Adrenal gland (tissue), 12 donors: ENCODE data around the gene UGT1A10. TPM values are rescaled to one million over a fixed set of nuclear protein-coding genes. Genes with fewer than 3 reads are reported as not detected.
A peak's percentile ranks its signal among the peaks of the same experiment; 100 is the strongest.
"Not testable (repeated sequence)": the region's sequence is repeated elsewhere in the genome, so short reads cannot be mapped to it uniquely, and the experiment has no call there.

Experiments
- DNase-seq, 7 donors: peaks; one replicate each; pipeline ENCODE4 v3.0.0-alpha.2; 2019 to 2020
- H3K27ac ChIP-seq, 5 donors: fragments of 200-600 bp; sonication (generic) in 4 of 5; 1 replicate in 3 of 5; 2 replicates in 2 of 5; pipeline versions ENCODE4 v1.5.1 to v1.8.0; 2016 to 2020; ENCODE audit warnings: mild to moderate bottlenecking in 1 of 5
- H3K27me3 ChIP-seq: fragments of 200-600 bp; 2 replicates; pipeline ENCODE4 v1.8.0; 2021
- H3K36me3 ChIP-seq, 2 donors: fragments of 200-600 bp; replicated peaks in 1 of 2; 1 replicate in 1 of 2; 2 replicates in 1 of 2; pipeline versions ENCODE4 v1.5.1 to v1.8.0; 2018 to 2022
- H3K4me1 ChIP-seq, 2 donors: fragments of 200-600 bp; replicated peaks in 1 of 2; 1 replicate in 1 of 2; 2 replicates in 1 of 2; pipeline versions ENCODE4 v1.5.1 to v1.8.0; 2018 to 2021
- H3K4me3 ChIP-seq, 4 donors: fragments of 200-600 bp; sonication (generic) in 3 of 4; one replicate each; pipeline ENCODE4 v1.5.1; 2016 to 2018
- H3K9me3 ChIP-seq, 3 donors: fragments of 200-600 bp; sonication (generic) in 1 of 3; replicated peaks in 1 of 3; 1 replicate in 2 of 3; 2 replicates in 1 of 3; pipeline versions ENCODE4 v1.5.1 to v1.8.0; 2016 to 2021
- POLR2A ChIP-seq, 2 donors: fragments of 450-650 bp; IDR thresholded peaks; one replicate each; pipeline ENCODE4 v1.6.1; 2017; ENCODE audit warnings: antibody characterized with exemption in 2 of 2, mild to moderate bottlenecking in 2 of 2, moderate library complexity in 1 of 2
- WGBS, 4 donors: extraction: QIAGEN DNeasy Blood & Tissue Kit in 2 of 4; methylation state at CpG; one replicate each; pipeline versions ENCODE4 v1.1.5 to v1.1.7; 2013 to 2017; 5-methylcytosine and 5-hydroxymethylcytosine counted together
- intact Hi-C, 2 donors: fragments of 100-400 bp; cut with DNase I; formaldehyde crosslinking; loops; one replicate each; pipeline versions ENCODE4 v1.14.1 to v1.15.0; 2022 to 2023
- polyA plus RNA-seq, 3 donors: library from polyadenylated mRNA; stranded (reverse); fragments of 200-250 nt in 2 of 3; fragments of 350-450 nt in 1 of 3; fragmentation: Illumina TruSeq in 1 of 3; extraction: RNeasy Lipid Tissue Mini Kit (QIAGEN cat#74804) in 1 of 3; gene quantifications; one replicate each; pipeline ENCODE4 v1.2.3, GENCODE V29; 2013 to 2014
- total RNA-seq, 9 donors: library from RNA; depleted of rRNA in 4 of 9; stranded (reverse); fragments of >200 nt in 4 of 9; fragments of 120-200 nt in 1 of 9; fragmentation: NEBNext Ultra II Directional in 1 of 9; extraction: Animal tissue kit (Norgen Biotek cat#: 25700) in 1 of 9; gene quantifications; one replicate each; pipeline versions ENCODE4 v1.1.0 to v1.2.4, GENCODE V29; 2013 to 2023
- TF ChIP-seq, protein P1 (sequence below), 6 experiments: fragments of 450-650 bp in 4 of 6; fragments of 200-600 bp in 2 of 6; sonication (generic) in 1 of 6; IDR thresholded peaks; 1 replicate in 5 of 6; 2 replicates in 1 of 6; pipeline versions ENCODE4 v1.5.1 to v1.8.0; 2016 to 2021; ENCODE audit warnings: antibody characterized with exemption in 6 of 6, mild to moderate bottlenecking in 2 of 6, moderate library complexity in 1 of 6
- donor health status: healthy with polysubstance abuse.
- donor health status: Bipolar disorder and iron deficiency.
- donor health status: DM: yes; HTN: yes; CAD: no.
- donor health status: DM: no; HTN: no; CAD: no.
- donor health status: DM: no; HTN: no; CAD: no.
- donor health status: DM: yes; HTN: yes; CAD: no.

UGT1A10 gene
- total and polyA plus RNA-seq, 12 donors = not detected

DNA sequence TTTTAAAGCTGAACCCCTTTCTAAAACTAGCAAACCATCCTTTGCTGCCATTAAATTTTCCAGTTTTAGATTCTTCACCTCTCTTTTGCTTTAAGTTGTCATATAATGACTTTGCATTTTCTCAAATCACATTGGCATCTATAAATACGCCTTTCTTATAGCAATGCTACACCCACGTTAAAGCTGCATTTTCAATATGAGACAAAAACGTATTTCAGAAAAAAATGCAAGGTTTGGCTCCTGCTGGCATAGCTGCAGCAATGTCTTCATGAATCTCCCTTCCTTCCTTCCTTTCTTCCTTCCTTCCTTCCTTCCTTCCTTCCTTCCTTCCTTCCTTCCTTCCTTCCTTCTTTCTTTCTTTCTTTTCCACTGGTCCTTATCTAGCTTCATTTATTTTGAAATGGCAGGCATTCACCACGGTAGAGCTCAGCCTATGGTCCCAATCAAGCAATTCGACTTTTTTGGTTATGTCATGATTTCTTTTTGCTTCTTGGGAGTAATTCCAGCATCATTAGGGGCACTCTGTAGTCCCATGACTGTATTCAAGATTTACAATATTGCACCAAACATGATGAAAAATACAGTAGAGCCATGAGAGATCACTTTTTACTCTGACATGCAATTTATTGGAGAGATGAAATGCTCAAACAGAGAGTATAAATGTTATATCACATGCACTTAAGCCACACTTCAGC lies 8.8 kb upstream of the UGT1A10 start:
- TF ChIP-seq POLR2A (IDR thresholded peaks at IDR 0.05) = no peak
- TF ChIP-seq, protein P1, sequence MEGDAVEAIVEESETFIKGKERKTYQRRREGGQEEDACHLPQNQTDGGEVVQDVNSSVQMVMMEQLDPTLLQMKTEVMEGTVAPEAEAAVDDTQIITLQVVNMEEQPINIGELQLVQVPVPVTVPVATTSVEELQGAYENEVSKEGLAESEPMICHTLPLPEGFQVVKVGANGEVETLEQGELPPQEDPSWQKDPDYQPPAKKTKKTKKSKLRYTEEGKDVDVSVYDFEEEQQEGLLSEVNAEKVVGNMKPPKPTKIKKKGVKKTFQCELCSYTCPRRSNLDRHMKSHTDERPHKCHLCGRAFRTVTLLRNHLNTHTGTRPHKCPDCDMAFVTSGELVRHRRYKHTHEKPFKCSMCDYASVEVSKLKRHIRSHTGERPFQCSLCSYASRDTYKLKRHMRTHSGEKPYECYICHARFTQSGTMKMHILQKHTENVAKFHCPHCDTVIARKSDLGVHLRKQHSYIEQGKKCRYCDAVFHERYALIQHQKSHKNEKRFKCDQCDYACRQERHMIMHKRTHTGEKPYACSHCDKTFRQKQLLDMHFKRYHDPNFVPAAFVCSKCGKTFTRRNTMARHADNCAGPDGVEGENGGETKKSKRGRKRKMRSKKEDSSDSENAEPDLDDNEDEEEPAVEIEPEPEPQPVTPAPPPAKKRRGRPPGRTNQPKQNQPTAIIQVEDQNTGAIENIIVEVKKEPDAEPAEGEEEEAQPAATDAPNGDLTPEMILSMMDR (IDR thresholded peaks at IDR 0.05) = no peak

DNA sequence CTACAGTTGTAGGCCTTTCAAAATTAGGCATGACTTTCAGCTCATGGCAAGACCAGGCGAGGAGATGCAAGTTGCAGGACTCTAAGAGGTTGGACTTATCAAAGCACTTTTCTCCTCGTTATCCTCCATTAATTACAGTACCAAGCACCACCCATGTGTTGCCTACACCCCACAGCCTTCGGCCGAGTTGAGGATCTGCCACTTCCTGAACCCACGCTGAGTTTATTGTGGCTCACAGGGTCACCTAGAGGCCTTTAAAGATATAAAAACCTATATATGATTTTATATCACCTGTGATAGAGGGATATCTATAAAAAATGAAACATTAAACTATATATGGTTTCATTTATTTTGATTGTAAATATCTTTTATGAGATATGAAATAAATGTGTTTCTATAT lies 2.6 kb downstream of the UGT1A10 start:
- intact Hi-C loops = no loop called here
- Histone ChIP-seq H3K27me3 (peaks cover 6% of the 10 kb centered on the region), H3K36me3 (no peaks in the 10 kb centered on the region), H3K9me3 (peaks cover 0 to 2% (median 0%) of the 10 kb centered on the region in 3 donors), H3K4me3 (no peak overlapping the region), H3K4me1 (no peaks in the 10 kb centered on the region), H3K27ac (no peak overlapping the region)
- 45 to 63% (median 56%) methylated on average over 5 of the region's 5 CpGs for WGBS, 4 donors
- no peak for DNase-seq
- TF ChIP-seq POLR2A (IDR thresholded peaks at IDR 0.05) = no peak
- TF ChIP-seq, protein P1 (IDR thresholded peaks at IDR 0.05) = no peak

More for the DNA sequence above, 8.8 kb upstream of the UGT1A10 start:
- Histone ChIP-seq H3K27ac (no peak overlapping the region), H3K4me3 (no peak overlapping the region), H3K27me3 (peaks cover 9% of the 10 kb centered on the region), H3K4me1 (no peaks in the 10 kb centered on the region), H3K36me3 (no peaks in the 10 kb centered on the region), H3K9me3 (no peaks in the 10 kb centered on the region)
- 48 to 58% (median 53%) methylated on average over 5 of the region's 5 CpGs for WGBS, 4 donors
- intact Hi-C loops = no loop called here
- no peak for DNase-seq

DNA sequence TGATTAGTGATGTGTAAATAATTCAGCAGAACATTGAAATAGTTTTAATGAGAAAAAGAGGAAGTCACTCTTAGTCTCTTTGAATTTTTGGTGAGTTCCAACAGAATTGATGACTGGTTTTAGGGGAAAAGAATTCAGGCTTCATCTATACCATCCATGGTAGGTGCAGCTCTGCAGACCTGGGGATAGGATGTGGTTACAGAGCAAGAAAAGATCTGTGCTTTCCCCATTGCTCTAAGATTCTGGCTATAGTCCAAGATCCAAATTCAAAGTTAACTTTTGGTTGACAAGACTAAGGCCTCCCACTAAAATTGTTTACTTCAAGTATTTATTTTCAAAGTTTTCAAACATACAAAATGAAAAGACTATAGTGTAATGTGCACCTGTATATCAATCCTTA lies 3.6 kb downstream of the UGT1A10 start:
- Histone ChIP-seq H3K27me3 (peaks cover 6% of the 10 kb centered on the region), H3K4me1 (no peaks in the 10 kb centered on the region), H3K4me3 (no peak overlapping the region), H3K9me3 (peaks cover 0 to 2% (median 0%) of the 10 kb centered on the region in 3 donors), H3K27ac (no peak overlapping the region), H3K36me3 (no peaks in the 10 kb centered on the region)
- TF ChIP-seq, protein P1 (IDR thresholded peaks at IDR 0.05) = no peak
- no peak for TF ChIP-seq POLR2A (IDR thresholded peaks at IDR 0.05)
- intact Hi-C loops = no loop called here
- no peak for DNase-seq

DNA sequence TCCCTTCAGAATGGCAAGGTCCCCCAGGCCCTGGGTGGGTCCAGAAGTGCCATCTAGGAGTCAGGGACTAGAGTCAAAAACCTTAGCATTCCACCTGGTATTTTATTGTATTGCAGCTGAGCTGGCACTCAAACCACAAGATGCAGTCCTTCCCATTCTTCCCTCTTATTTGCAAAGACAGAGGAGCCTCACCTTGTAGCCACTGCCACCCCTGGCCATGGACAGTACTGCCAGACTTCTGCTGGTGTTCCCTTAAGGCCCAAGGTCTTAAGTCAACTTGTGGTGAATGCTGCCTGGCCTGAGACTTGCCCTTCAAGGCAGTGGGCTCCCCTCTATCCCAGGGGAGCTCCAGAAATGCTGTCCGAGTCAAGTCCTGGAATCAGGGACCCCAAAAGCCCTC lies 6.9 kb downstream of the UGT1A10 start:
- Histone ChIP-seq H3K9me3 (peaks cover 0 to 2% (median 0%) of the 10 kb centered on the region in 3 donors), H3K4me3 (no peak overlapping the region), H3K36me3 (no peaks in the 10 kb centered on the region), H3K27ac (no peak overlapping the region), H3K27me3 (peaks cover 6% of the 10 kb centered on the region), H3K4me1 (no peaks in the 10 kb centered on the region)
- 66 to 100% (median 71%) methylated on average over 1 of the region's 1 CpG for WGBS, 4 donors
- TF ChIP-seq, protein P1 (IDR thresholded peaks at IDR 0.05) = no peak
- no peak for TF ChIP-seq POLR2A (IDR thresholded peaks at IDR 0.05)
- intact Hi-C loops = no loop called here
- DNase-seq = peak in 1 of 7 donors; percentile 4

DNA sequence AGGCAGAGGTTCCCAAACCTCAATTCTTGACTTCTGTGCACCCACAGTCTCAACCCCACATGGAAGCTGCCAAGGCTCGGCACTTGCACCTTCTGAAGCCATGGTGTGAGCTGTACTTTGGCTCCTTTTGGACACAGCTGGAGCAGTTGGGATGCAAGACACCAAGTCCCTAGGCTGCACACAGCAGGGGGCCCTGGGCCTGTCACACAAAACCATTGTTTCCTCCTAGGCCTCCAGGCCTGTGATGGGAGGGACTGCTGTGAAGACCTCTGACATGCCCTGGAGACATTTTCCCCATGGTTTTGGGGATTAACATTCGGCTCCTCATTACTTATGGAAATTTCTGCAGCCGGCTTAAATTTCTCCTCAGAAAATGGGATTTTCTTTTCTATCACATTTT lies 9.8 kb downstream of the UGT1A10 start:
- H3K4me3 ChIP-seq, H3K4me1 ChIP-seq, DNase-seq, H3K27ac ChIP-seq, H3K27me3 ChIP-seq, H3K9me3 ChIP-seq, H3K36me3 ChIP-seq, intact Hi-C loops: not testable (repeated sequence)
- 79 to 82% (median 82%) methylated on average over 2 to 3 of the region's 3 CpGs for WGBS, 4 donors
